BE2C (cell line): Measurements from ENCODE around the gene ZNF581.

Experiments used
- DNase-seq: peaks from one replicate; pipeline ENCODE4 v3.0.0-alpha.2; 2020
- H3K27me3 ChIP-seq: fragments of 250-450 bp; sonication (Bioruptor Pico); 2 replicates; pipeline ENCODE4 v1.5.1; 2020; ENCODE audit warnings: mild to moderate bottlenecking
- H3K36me3 ChIP-seq: fragments of 250-450 bp; sonication (Bioruptor Pico); 2 replicates; pipeline ENCODE4 v1.5.1; 2020; ENCODE audit warnings: mild to moderate bottlenecking
- H3K4me1 ChIP-seq: fragments of 250-450 bp; sonication (Bioruptor Pico); 2 replicates; pipeline ENCODE4 v1.5.1; 2020
- H3K4me3 ChIP-seq: 2 replicates; pipeline ENCODE4 v1.5.1; 2011; ENCODE audit warnings: low read depth, low read length
- H3K9me3 ChIP-seq: fragments of 250-450 bp; sonication (Bioruptor Pico); 2 replicates; pipeline ENCODE4 v1.5.1; 2020
- CTCF ChIP-seq: IDR thresholded peaks from 2 replicates; pipeline ENCODE4 v1.5.1; 2012; ENCODE audit warnings: mild to moderate bottlenecking, low read depth, low read length

The ZNF581 gene

GRCh38 chr19:55674459-55674840, 31.0 kb downstream of the ZNF581 start:
- Histone ChIP-seq H3K36me3 (peaks cover 51% of the 10 kb centered on the region), H3K4me3 (peak overlapping the region; percentile 95), H3K9me3 (no peaks in the 10 kb centered on the region), H3K4me1 (peaks cover 19% of the 10 kb centered on the region), H3K27me3 (no peaks in the 10 kb centered on the region)
- TF ChIP-seq CTCF, result no peak
- no peak for DNase-seq

- no peaks in the 10 kb centered on the region for H3K27me3 ChIP-seq
- H3K4me1 ChIP-seq, result peaks cover 19% of the 10 kb centered on the region
- no peaks in the 10 kb centered on the region for H3K9me3 ChIP-seq
- peaks cover 51% of the 10 kb centered on the region for H3K36me3 ChIP-seq
- peak within 1 kb of the TSS; percentile 95 for H3K4me3 ChIP-seq
- no peak for TF ChIP-seq CTCF
- DNase-seq, result peak; percentile 99
Measured at GRCh38 chr19:55674841-55675660, 31.6 kb downstream of the ZNF581 start, which contains the start of gene EPN1. EPN1 (plus strand) TSS chr19:55675226; CDS start chr19:55678628, 3,402 bp downstream.

GRCh38 chr19:55675661-55676354, 32.4 kb downstream of the ZNF581 start:
- H3K27me3 ChIP-seq, result no peaks in the 10 kb centered on the region
- no peak for TF ChIP-seq CTCF
- peaks cover 19% of the 10 kb centered on the region for H3K4me1 ChIP-seq
- no peaks in the 10 kb centered on the region for H3K9me3 ChIP-seq
- H3K36me3 ChIP-seq, result peaks cover 51% of the 10 kb centered on the region
- no peak for DNase-seq
- H3K4me3 ChIP-seq, result peak overlapping the region; percentile 95

- Histone ChIP-seq H3K9me3 (no peaks in the 10 kb centered on the region), H3K4me1 (peaks cover 19% of the 10 kb centered on the region), H3K27me3 (no peaks in the 10 kb centered on the region), H3K4me3 (peak overlapping the region; percentile 95), H3K36me3 (peaks cover 55% of the 10 kb centered on the region)
- TF ChIP-seq CTCF, result no peak
- DNase-seq, result no peak
Measured at GRCh38 chr19:55676383-55676782, 32.9 kb downstream of the ZNF581 start.

- H3K36me3 ChIP-seq, result peaks cover 60% of the 10 kb centered on the region
- H3K9me3 ChIP-seq, result no peaks in the 10 kb centered on the region
- TF ChIP-seq CTCF, result no peak
- no peaks in the 10 kb centered on the region for H3K27me3 ChIP-seq
- peaks cover 19% of the 10 kb centered on the region for H3K4me1 ChIP-seq
- no peak for DNase-seq
- H3K4me3 ChIP-seq, result peak overlapping the region; percentile 95
Measured at GRCh38 chr19:55676889-55677505, 33.5 kb downstream of the ZNF581 start.
